ENCODE measurements around the gene BDKRB2. TPM values are rescaled to one million over a fixed set of nuclear protein-coding genes. Genes with fewer than 3 reads are reported as not detected.

Gene BDKRB2
- total and polyA plus RNA-seq, 10 donors, result 0.02 to 0.57 (median 0.13) TPM; not detected in 3

DNA sequence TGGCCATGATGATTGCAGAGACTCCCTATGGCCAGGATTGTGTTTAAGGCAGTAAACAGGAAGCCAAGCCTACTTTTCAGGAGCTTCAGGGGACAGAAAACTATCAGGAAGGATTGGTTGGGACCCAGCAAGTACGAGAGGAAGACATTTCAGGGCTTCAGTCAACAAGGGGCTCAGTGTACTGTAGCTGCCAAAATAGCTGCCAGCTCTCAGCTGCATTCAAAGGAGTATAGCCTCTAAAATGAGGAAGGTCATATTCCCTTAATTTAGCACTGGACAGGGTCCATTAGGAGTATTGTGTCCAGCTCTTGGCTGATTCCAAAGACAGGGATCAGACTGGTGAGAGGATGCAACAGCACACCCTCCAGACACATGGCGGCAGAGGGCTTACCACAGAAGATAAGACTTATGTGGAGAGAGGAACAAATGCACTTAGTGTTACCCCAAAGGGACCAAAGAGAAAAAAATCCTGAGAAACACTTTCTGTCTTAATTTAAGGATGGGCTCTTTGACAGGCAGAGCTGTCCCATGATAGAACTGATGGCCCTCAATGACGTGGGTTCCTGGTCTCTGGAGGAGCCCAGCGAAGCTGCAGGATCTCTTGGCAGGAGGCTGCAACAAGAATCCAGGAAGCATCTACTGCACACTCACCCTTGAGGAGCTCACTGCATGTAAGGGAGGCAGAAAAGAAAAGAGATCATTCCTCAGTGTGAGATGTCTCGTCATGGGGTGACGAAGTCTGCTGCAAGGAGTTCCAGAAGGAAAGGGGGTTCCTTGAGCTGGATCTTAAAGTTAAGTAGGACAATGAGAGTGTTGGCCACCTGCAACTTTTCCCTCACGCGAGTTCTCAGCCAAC, 66.2 kb downstream of the BDKRB2 start:
- 75 to 89% (median 87%) methylated on average over 8 of the region's 8 CpGs for WGBS, 5 donors
- TF ChIP-seq, protein P1, sequence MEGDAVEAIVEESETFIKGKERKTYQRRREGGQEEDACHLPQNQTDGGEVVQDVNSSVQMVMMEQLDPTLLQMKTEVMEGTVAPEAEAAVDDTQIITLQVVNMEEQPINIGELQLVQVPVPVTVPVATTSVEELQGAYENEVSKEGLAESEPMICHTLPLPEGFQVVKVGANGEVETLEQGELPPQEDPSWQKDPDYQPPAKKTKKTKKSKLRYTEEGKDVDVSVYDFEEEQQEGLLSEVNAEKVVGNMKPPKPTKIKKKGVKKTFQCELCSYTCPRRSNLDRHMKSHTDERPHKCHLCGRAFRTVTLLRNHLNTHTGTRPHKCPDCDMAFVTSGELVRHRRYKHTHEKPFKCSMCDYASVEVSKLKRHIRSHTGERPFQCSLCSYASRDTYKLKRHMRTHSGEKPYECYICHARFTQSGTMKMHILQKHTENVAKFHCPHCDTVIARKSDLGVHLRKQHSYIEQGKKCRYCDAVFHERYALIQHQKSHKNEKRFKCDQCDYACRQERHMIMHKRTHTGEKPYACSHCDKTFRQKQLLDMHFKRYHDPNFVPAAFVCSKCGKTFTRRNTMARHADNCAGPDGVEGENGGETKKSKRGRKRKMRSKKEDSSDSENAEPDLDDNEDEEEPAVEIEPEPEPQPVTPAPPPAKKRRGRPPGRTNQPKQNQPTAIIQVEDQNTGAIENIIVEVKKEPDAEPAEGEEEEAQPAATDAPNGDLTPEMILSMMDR (IDR thresholded peaks at IDR 0.05 in 8 of 11, conservative IDR thresholded peaks at IDR 0.05 in 3 of 11), result no peak
- TF ChIP-seq POLR2AphosphoS5 (IDR thresholded peaks at IDR 0.05) (no peak), POLR2A (IDR thresholded peaks at IDR 0.05) (no peak)
- no peaks in the 10 kb centered on the region for H3K36me3 ChIP-seq
- peaks cover 0 to 19% (median 7%) of the 10 kb centered on the region in 8 donors for H3K9me3 ChIP-seq
- H3K27me3 ChIP-seq (replicated peaks in 1 of 7), result peaks cover 0 to 10% (median 0%) of the 10 kb centered on the region in 7 donors
- intact Hi-C loops (cut with DNase I; ENCODE audit: low total_unique reads), result loop anchor here (10.0 kb wide), 1 partner anchor 706 kb away; no protein-coding TSS in a partner anchor
- H3K4me3 ChIP-seq, result no peak overlapping the region
- DNase-seq, result no peak
- H3K27ac ChIP-seq, result no peak overlapping the region
- peaks cover 0 to 8% (median 6%) of the 10 kb centered on the region in 6 donors for H3K4me1 ChIP-seq

DNA sequence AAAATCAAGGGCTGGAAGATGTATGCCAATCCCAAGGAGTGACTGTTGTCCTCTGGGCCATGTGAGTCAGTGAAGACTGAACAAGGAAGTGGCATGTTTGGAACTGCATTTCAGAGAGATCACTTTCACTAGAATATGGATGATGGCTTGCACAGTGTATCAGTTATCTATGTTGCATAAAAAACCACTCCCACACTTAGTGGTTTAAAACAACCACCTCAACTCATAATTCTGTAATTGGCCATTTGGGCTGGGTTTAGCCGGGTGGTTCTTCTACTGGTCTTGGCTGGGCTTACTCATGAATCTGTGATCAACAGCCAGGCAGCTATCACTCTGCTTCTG, 66.8 kb downstream of the BDKRB2 start:
- intact Hi-C loops (cut with DNase I; ENCODE audit: low total_unique reads), result loop anchor here (10.0 kb wide), 1 partner anchor 707 kb away; no protein-coding TSS in a partner anchor
- H3K4me1 ChIP-seq, result peaks cover 0 to 12% (median 8%) of the 10 kb centered on the region in 6 donors

DNA sequence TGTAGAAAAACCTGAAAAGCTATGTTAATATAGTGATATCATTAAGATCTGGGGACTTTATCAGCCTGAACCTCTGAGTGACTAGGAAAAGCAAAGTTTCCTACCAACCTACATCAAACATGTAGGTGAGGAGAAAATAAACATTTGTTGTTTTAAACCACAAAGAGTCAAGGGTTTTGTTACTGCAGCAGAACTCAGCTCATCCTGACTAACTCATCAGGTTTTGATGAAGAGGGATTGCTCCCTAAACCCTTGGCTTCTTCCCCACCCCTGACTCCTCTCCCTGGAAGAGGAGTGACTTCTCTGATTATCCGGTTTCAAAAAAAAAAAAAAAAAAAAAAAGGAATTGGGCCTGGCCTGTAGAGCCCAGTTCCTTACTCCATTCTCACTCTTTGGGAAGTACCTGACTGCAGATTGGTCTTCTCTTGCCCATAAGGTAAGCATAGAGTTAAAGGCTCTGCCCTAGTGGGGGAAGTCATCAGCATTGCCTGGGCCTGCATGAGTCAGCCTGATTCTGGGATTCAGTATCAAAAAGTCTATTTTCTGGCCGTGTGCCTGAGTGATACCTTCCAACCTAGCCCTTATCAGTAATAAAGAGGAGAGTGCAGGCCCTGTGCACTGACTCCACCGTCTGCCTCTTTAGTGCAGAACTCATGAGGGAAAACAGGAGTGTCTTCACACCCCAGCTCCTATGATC, 68.3 kb downstream of the BDKRB2 start:
- intact Hi-C loops (cut with DNase I; ENCODE audit: low total_unique reads), result loop anchor here (10.0 kb wide), 1 partner anchor 708 kb away; no protein-coding TSS in a partner anchor
- peaks cover 0 to 26% (median 13%) of the 10 kb centered on the region in 8 donors for H3K9me3 ChIP-seq
- no peak for DNase-seq
- no peaks in the 10 kb centered on the region for H3K36me3 ChIP-seq
- 51 to 57% (median 52%) methylated on average over 3 of the region's 3 CpGs for WGBS, 5 donors
- peaks cover 0 to 12% (median 8%) of the 10 kb centered on the region in 6 donors for H3K4me1 ChIP-seq
- H3K27ac ChIP-seq, result no peak overlapping the region
- TF ChIP-seq POLR2AphosphoS5 (IDR thresholded peaks at IDR 0.05) (no peak), POLR2A (IDR thresholded peaks at IDR 0.05) (no peak)
- TF ChIP-seq, protein P1 (IDR thresholded peaks at IDR 0.05 in 8 of 11, conservative IDR thresholded peaks at IDR 0.05 in 3 of 11), result no peak
- no peaks in the 10 kb centered on the region for H3K27me3 ChIP-seq (replicated peaks in 1 of 7)
- H3K4me3 ChIP-seq, result no peak overlapping the region

More for the DNA sequence above, 66.8 kb downstream of the BDKRB2 start:
- Histone ChIP-seq H3K27ac (no peak overlapping the region), H3K4me3 (no peak overlapping the region), H3K27me3 (replicated peaks in 1 of 7) (peaks cover 0 to 7% (median 0%) of the 10 kb centered on the region in 7 donors), H3K36me3 (no peaks in the 10 kb centered on the region), H3K9me3 (peaks cover 0 to 19% (median 7%) of the 10 kb centered on the region in 8 donors)
- WGBS, 5 donors, result 88 to 100% (median 93%) methylated on average over 1 of the region's 1 CpG
- TF ChIP-seq POLR2A (IDR thresholded peaks at IDR 0.05) (no peak), POLR2AphosphoS5 (IDR thresholded peaks at IDR 0.05) (no peak)
- TF ChIP-seq, protein P1 (IDR thresholded peaks at IDR 0.05 in 8 of 11, conservative IDR thresholded peaks at IDR 0.05 in 3 of 11), result no peak
- DNase-seq, result no peak

All from spleen (tissue), 11 donors.